ENCODE data around the gene PPP1R9B.

- TF ChIP-seq ZNF70 (CRISPR knock-in tag; IDR thresholded peaks at IDR 0.05) (no peak), ISL1 (CRISPR knock-in tag; IDR thresholded peaks at IDR 0.05) (no peak)
Measured at GRCh38 chr17:50151937-50152547, 1.6 kb upstream of the PPP1R9B start.

All from SK-N-SH treated with all-trans-retinoic acid at 6 μM for 48 hours (cell line).